ENCODE measurements around the gene LRRC47.

GRCh38 chr1:3732434-3733093 is 63.7 kb downstream of the LRRC47 start:
- TF ChIP-seq EP300 (IDR thresholded peaks at IDR 0.05) (no peak), CTCF (IDR thresholded peaks at IDR 0.05) (no peak), POLR2A (IDR thresholded peaks at IDR 0.05) (no peak)
